ENCODE data around the gene DST.

The DST gene

DNA sequence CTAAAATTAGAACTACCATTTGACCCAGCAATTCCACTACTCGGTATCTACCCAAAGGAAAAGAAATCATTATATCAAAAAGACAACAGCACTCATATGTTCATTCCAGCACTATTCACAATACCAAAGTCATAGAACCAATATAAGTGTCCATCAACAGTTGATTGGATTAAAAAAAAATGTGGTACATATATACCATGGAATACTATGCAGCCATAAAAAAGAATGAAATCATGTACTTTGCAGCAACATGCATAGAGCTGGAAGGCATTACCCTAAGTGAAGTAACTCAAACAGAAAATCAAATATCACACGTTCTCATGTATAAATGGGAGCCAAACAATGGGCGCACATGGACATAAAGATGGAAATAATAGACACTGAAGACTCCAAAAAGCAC, 163.3 kb downstream of the DST start:
- DNase-seq, result no peak

GRCh38 chr6:56478202-56478601, 164.5 kb downstream of the DST start:
- no peak for DNase-seq

DNA sequence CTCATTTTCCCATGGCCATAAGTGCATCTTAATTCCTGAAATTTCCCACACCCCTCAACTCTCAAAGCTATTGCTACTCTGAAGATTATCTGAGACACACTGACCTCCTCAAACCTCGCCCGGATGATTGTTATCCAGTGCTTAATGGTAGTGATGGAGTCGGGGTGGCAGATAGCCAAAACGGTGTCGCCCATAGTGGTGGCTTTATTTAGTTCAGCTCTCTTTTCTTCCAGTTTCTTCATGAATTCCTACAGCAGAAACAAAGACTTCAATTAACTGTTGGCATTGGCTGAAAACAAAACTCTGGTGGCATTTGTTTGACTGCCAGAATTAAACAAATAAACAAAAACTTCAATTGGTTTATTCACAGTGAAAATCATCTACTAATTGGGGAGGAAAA, 165.4 kb downstream of the DST start:
- DNase-seq, result no peak

DNA sequence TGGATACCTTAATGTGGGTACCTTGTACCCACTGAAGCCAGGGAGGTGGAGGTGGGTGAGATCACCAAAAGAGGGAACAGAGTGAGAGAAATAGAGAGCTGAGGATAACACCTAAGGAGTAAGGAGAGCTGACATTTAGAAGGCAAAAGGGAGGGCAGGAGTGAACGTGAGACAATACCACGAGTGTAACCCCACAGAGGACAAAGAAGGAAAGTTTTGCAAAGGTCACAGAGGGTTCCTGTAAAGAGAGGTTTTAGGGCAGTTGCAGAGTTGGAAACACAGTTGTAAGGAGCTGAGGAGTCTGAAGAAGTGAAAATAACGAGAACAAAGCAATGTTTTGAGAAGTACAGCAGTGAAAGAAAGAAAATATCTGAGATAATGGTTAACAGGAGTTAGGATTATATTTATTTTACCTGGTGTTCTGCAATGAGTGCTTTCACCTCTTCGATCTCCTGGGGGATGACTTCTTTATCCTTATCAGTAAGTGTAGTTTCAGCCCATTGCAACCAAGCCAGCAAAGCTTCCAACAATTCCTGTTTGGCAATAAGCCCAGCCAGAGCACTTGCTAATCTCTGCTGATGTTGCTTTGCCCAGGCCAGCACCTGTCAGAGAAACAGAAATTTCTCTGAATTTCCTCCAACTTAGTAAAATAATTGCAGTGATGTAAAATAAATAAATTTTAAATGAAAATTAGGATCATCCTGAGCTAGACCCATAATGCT, 166.8 kb downstream of the DST start:
- no peak for DNase-seq

DNA sequence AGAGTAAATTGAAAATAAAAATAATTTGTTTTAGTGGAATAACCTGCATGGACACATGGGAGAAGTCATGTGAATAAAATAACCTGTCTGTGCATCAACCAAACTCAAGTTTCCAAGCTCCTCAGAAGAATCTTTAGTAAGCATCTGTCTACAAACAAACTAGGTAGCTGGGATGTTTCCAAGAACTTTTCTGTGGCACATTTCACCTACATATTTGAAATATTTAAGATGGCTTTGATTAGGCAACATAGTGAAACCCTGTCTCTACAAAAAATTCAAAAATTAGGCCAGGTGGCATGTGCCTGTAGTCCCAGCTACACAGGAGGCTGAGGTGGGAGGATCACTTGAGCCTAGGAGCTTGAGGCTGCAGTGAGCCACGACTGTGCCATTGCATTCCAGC, 168.2 kb downstream of the DST start:
- DNase-seq, result no peak

DNA sequence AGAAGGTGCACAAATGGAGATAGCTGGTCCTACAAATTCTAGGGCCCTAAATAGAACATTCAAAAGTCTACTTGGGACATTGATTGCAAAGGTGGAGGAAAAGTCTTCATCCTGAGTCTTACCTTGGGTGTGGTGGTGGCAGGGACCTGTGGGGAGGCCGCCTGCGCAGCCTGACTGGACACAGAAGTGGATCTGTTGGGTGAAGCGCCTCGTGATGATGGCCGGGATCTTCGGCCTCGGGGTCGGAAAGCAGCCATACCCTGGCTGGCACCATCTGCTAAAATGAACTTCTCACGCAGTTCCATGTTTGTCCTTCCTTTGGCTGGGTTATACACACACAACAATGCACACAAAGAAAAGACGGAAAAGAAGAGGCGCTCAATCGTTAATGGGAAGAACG, 179.2 kb downstream of the DST start:
- no peak for DNase-seq

GRCh38 chr6:56459030-56459805, 183.5 kb downstream of the DST start:
- no peak for DNase-seq

DNA sequence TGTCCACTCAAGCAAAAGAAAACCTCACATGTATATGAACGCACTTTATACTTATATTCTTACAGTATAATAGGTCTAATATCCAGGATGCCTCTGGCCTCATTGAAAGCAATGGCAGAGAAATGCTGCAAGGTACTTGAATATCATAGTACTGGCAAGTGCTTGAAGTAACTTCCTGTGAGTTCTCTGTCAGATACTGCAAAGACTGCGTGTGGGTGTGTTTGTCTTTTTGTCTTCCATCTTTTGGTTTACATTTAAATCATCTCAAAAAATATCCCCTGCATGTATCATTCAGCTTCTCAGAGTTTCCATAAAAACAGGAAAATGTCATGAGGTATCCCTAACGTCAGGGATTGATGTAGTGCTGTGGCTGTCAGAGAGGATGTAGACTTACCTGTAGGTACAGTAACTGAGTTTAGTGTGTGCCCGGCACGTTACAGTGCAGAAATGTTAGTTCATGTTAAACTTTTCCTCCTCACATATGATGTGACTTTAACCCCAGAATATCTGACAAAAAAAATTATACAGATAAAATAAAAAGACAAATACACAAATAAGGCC, 184.3 kb downstream of the DST start:
- DNase-seq, result no peak

DNA sequence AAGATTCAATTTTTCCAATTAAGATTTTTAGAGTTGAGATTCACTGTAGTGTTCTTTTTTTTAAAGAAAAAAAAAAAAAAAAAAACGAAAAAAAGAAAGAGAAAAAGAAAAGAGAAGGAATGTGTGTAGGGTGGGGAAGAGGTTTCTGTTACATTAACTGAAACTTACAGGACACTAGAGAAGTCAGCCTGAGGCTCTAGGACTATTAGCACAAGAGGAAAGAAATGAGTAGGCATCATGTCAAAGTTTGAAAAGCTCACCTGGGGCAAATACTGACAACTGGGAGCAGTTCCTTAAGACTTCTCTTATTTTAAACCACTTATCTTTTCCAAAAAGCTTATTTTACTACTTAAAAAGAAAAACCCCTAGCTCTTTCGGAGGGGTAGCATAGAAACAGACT, 185.9 kb downstream of the DST start:
- no peak for DNase-seq

DNA sequence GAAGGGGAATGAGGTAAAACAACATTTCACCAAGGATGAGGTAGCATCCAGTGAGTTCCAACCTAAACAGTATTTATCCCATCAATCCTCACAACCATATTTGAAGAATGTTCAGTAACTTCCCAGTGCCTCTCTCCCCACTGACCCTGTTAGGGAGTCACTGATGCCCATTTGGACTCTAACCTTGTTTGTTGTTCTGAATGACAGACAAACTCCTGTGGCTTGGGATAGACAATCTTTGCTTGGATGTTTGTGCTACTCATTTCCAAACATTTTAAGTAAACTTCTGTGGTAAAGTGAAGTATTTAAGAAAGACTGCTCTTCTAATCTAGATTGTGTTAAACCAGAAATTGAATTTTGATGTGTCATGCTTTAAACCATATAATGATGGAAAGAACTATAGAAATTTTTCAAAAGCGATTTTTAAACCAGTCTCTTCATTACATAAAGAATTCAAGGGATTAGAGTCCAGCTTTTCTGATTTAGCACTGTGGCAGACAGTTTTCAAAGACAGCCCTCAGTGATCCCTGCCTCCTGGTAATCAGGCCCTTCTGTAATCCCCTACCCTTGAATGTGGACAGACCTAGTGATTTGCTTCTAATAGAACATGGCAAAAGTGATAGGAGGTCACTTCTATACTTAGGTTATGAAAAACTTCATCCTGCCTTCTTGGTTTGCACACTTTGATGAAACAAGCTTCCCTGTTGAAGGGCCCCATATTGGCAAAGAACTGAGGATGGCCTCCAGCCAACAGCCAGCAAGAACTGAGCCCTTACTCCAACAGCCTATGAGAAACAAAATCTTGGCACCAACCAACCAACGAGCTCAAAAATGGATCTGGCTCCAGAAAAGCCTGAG, 191.6 kb downstream of the DST start:
- no peak for DNase-seq

DNA sequence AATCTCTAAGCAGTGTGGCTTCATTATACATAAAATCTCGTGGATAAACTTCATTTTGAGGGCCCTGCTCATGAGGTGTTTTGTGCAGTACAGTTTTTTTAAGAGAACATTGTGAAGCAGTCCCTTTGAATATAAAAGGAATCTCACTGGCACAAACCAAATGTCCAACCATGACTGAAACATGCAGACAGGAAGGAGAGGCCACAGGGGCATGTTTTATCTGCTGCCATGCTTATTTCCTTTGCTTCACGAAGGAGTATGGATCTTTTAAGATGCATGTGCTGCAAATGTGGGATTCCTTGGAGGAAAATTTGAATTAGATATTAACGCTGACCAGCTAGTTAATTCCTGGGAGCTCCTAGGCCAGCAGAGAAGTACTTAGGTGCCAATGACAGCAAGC, 192.3 kb downstream of the DST start:
- no peak for DNase-seq

GRCh38 chr6:56448046-56448445, 194.6 kb downstream of the DST start:
- no peak for DNase-seq

- DNase-seq, result no peak
Measured at GRCh38 chr6:56445818-56446217, 196.9 kb downstream of the DST start.

DNA sequence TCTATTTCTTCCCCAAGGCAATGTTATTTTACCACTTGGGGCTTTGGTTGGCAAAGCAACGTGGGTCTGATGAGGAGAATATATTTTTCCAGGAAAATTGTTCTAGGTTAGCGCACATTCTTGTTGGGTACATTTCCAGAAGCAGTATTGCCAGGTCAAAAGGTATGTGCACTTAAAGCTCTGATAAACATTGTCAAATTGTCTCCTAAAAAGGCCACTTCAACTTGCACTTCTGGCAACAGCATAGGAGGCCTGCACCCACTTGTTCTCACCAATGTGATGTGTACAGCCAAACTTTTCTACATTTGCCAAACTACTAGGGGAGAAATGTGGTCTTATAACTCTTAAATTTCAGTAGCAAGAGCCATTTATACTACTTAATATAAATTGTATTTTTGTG, 197.8 kb downstream of the DST start:
- no peak for DNase-seq

- no peak for DNase-seq
Measured at GRCh38 chr6:56440551-56440981, 202.1 kb downstream of the DST start.

DNA sequence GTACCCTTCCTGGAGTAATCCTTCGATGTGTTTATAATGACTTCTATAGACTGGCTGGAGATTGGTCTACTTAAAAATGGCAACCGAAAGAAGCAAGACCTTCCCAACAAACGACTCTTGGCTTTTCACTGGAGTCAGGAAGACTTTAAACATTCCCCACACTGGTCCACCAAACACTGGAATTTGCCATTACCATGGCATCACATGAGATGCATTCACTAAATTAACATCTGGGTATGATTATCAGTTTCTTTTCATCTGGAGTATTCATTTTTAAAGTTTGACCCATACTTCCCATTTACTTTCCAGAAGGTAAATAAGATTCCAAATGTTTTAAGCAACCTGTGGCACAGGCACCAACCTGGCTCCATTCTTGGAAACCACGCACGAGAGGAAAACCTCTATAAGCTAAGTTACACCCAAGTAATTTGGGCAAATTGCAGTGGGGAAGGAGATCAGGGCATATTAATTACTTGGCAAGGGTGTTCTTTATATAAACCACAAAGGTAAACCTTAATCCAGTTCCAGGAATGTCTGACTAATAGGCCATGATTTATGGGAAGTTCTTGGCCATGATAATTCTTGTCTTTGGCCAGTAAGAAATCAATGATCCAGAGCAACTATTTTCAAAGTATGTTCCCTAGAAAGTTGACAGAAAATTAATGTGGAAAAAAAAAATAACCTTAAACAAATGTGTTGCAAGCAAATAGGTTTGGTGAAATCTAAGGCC, 205.4 kb downstream of the DST start:
- DNase-seq, result no peak

DNA sequence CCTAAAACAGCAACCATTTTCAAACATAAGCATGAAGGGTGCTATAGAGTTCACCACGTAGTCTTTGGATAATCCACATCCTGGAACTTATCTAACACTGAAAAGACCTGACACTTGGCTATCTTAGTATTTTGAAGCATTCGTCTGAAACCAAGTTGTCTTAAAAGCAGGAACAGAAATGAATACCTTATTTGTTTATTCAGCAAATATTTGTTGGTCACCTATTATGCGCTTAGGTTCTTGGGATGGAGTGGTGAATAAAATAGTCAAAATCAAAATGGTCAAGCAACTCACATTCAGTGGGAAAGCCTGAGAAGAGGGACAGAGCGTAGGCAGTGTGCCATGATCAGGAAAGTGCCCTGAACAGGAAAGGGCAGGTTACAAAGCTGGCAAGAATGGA, 206.9 kb downstream of the DST start:
- no peak for DNase-seq

GRCh38 chr6:56435326-56435725, 207.4 kb downstream of the DST start:
- no peak for DNase-seq

- no peak for DNase-seq
Measured at GRCh38 chr6:56434606-56435005, 208.1 kb downstream of the DST start.

DNA sequence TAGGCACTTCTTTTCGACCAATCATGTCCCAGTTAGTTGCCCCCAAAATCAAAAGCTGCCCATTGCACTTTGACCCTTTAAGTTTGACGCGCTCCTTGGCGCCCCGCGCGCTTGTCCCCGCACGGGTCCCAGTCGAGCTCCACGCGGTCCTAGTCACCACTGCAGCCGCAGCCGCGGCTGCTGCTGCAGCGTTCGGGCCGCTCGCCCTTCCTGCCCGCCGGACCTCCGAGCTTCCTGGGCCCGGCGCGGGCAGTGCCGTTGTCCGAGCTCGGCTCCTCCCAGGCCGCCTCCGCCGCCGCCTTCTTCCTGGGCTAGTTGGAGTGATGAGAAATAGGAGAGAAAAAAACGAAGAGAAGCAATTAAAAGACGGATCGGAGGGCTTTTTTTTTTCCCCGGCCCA, 209.6 kb downstream of the DST start:
- DNase-seq, result no peak

DNA sequence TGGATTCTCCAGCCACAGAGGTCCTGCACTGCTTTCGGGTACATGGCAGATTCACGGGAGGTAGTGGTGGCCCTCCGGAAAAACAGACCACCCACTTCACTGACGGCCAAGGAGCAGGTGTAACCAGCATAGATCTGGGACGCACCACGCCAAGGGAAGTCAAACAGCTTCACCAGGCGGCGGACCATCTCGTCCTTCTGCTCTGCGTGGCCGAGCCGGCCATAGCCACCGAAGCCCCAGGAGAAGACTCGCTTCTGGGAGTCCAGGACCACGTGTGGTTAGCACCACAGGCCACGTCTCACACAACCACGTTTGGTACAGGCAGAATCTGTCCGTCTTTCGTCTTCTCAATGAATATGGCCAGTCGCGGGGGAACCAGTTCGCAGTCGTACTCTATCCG, 210.5 kb downstream of the DST start:
- no peak for DNase-seq

Data from effector CD8-positive, alpha-beta T cell (primary cell).